Upper lobe of left lung (tissue), 6 donors: ENCODE data around the gene RASGEF1B. TPM values are rescaled to one million over a fixed set of nuclear protein-coding genes. Genes with fewer than 3 reads are reported as not detected.

Source experiments
- ATAC-seq, 2 donors: fragments of 200-7000 bp; cut with Tn5 transposase; one replicate each; pipeline ENCODE4 v1.9.1; 2022; ENCODE audit warnings: mild to moderate bottlenecking in 2 of 2, moderate library complexity in 2 of 2; ENCODE audit not compliant: low FRiP score in 2 of 2
- DNase-seq, 2 donors: peaks; one replicate each; pipeline ENCODE4 v3.0.0-alpha.2; 2019 to 2020
- H3K27ac ChIP-seq, 4 donors: fragments of 200-600 bp; sonication (generic); one replicate each; pipeline ENCODE4 v1.5.1; 2016 to 2019
- H3K27me3 ChIP-seq, 4 donors: fragments of 200-600 bp; sonication (generic); one replicate each; pipeline ENCODE4 v1.5.1; 2017 to 2019
- H3K36me3 ChIP-seq, 4 donors: fragments of 200-600 bp; sonication (generic); one replicate each; pipeline ENCODE4 v1.5.1; 2016 to 2019
- H3K4me1 ChIP-seq, 4 donors: fragments of 200-600 bp; sonication (generic); one replicate each; pipeline ENCODE4 v1.5.1; 2018 to 2019
- H3K4me3 ChIP-seq, 4 donors: fragments of 200-600 bp; sonication (generic); one replicate each; pipeline ENCODE4 v1.5.1; 2017 to 2019; ENCODE audit warnings: mild to moderate bottlenecking in 2 of 4, moderate library complexity in 1 of 4
- H3K9me3 ChIP-seq, 4 donors: fragments of 200-600 bp; sonication (generic); one replicate each; pipeline ENCODE4 v1.5.1; 2018 to 2019
- EP300 ChIP-seq, 4 donors: sonication (generic); formaldehyde crosslinking; IDR thresholded peaks; one replicate each; pipeline ENCODE4 v1.5.1; 2017; ENCODE audit warnings: antibody characterized with exemption in 4 of 4, control low read depth in 2 of 4
- POLR2A ChIP-seq, 4 donors: fragments of 450-650 bp; IDR thresholded peaks; one replicate each; pipeline ENCODE4 v1.5.1; 2016 to 2017; ENCODE audit warnings: antibody characterized with exemption in 4 of 4, mild to moderate bottlenecking in 2 of 4
- POLR2AphosphoS5 ChIP-seq, 2 donors: sonication (generic); formaldehyde crosslinking; IDR thresholded peaks; one replicate each; pipeline ENCODE4 v1.5.1; 2017; ENCODE audit warnings: antibody characterized with exemption in 2 of 2
- WGBS, 2 donors: methylation state at CpG; one replicate each; pipeline ENCODE4 v1.1.5; 2017 to 2018; 5-methylcytosine and 5-hydroxymethylcytosine counted together
- total RNA-seq, 6 donors: library from RNA; depleted of rRNA in 4 of 6; stranded (reverse); fragments of >200 nt in 4 of 6; gene quantifications; one replicate each; pipeline versions ENCODE4 v1.1.0 to v1.2.1, GENCODE V29; 2016 to 2021
- TF ChIP-seq, protein P1 (sequence below), 6 experiments: fragments of 450-650 bp in 4 of 6; fragments of 200-600 bp in 2 of 6; sonication (generic) in 2 of 6; IDR thresholded peaks; one replicate each; pipeline ENCODE4 v1.5.1; 2016 to 2019; ENCODE audit warnings: antibody characterized with exemption in 6 of 6
- donor health status: DM: no; HTN: no; CAD: no; lungs with moderate emphysema.
- donor health status: DM: no; HTN: yes; CAD: no; lungs with severe emphysema.

RASGEF1B gene
- total RNA-seq, 6 donors from 2014 or later: 45.7 to 81.2 (median 71.4) TPM

GRCh38 chr4:81505004-81505598, 33.4 kb upstream of the RASGEF1B start:
- TF ChIP-seq, protein P1, sequence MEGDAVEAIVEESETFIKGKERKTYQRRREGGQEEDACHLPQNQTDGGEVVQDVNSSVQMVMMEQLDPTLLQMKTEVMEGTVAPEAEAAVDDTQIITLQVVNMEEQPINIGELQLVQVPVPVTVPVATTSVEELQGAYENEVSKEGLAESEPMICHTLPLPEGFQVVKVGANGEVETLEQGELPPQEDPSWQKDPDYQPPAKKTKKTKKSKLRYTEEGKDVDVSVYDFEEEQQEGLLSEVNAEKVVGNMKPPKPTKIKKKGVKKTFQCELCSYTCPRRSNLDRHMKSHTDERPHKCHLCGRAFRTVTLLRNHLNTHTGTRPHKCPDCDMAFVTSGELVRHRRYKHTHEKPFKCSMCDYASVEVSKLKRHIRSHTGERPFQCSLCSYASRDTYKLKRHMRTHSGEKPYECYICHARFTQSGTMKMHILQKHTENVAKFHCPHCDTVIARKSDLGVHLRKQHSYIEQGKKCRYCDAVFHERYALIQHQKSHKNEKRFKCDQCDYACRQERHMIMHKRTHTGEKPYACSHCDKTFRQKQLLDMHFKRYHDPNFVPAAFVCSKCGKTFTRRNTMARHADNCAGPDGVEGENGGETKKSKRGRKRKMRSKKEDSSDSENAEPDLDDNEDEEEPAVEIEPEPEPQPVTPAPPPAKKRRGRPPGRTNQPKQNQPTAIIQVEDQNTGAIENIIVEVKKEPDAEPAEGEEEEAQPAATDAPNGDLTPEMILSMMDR (IDR thresholded peaks at IDR 0.05): no peak
- TF ChIP-seq POLR2A (IDR thresholded peaks at IDR 0.05) (peak in 1 of 4 donors; percentile 77), EP300 (IDR thresholded peaks at IDR 0.05) (peak; percentile 4 to 87 (median 54)), POLR2AphosphoS5 (IDR thresholded peaks at IDR 0.05) (peak; percentile 71 to 85)
- peak overlapping the region; percentile 78 to 89 (median 83) for H3K27ac ChIP-seq
- H3K4me1 ChIP-seq: peaks cover 40 to 53% (median 43%) of the 10 kb centered on the region in 4 donors
- no peaks in the 10 kb centered on the region for H3K27me3 ChIP-seq
- DNase-seq (peak in 1 of 2 donors; percentile 83), ATAC-seq (peak; percentile 74 to 83)
- WGBS, 2 donors: 24 to 27% methylated on average over 8 of the region's 8 CpGs
- H3K9me3 ChIP-seq: no peaks in the 10 kb centered on the region
- no peaks in the 10 kb centered on the region for H3K36me3 ChIP-seq
- no peak overlapping the region for H3K4me3 ChIP-seq

DNA sequence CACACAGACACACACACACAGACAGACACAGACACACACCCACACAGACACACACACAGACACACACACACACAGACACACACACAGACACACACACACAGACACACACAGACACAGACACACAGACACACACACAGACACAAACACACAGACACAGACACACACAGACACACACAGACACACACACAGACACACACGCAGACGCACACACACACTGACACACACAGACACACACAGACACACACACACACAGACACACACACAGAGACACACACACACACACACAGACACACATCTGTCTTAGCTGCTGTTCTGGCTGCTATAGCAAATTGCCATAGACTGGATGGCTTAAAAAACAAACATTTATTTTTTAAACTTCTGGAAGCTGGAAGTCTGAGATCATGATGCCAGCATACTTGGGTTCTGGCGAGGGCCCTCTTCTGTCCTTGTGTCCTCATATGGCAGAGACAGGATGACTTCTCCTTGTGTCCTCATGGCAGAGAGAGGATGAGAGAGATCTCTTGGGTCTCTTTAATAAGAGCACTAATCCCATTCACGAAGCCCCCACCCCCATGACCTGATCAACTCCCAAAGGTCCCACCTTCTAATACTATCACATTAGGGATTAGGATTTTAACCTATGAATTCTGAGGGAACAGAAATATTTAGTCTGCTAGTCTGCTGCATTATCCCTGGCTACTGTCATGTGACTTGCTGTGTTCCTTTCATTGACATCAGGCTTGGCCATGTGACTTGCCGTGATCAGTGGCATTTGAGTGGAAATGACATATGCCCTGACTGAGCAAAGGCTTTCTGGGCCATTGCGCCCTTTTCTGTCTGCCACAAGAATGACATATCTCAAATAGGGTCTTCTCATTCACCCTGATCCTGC, 32.7 kb upstream of the RASGEF1B start:
- Histone ChIP-seq H3K36me3 (no peaks in the 10 kb centered on the region), H3K4me1 (peaks cover 37 to 45% (median 42%) of the 10 kb centered on the region in 4 donors), H3K27ac (peak overlapping the region; percentile 78 to 89 (median 83)), H3K27me3 (no peaks in the 10 kb centered on the region), H3K4me3 (no peak overlapping the region), H3K9me3 (no peaks in the 10 kb centered on the region)
- TF ChIP-seq POLR2AphosphoS5 (IDR thresholded peaks at IDR 0.05) (peak in 1 of 2 donors; percentile 4), EP300 (IDR thresholded peaks at IDR 0.05) (peak in 1 of 4 donors; percentile 16), POLR2A (IDR thresholded peaks at IDR 0.05) (no peak)
- TF ChIP-seq, protein P1 (IDR thresholded peaks at IDR 0.05): no peak
- DNase-seq (peak in 1 of 2 donors; percentile 59), ATAC-seq (peak; percentile 35 to 63)
- WGBS, 2 donors: 72 to 80% methylated on average over 6 of the region's 6 CpGs

DNA sequence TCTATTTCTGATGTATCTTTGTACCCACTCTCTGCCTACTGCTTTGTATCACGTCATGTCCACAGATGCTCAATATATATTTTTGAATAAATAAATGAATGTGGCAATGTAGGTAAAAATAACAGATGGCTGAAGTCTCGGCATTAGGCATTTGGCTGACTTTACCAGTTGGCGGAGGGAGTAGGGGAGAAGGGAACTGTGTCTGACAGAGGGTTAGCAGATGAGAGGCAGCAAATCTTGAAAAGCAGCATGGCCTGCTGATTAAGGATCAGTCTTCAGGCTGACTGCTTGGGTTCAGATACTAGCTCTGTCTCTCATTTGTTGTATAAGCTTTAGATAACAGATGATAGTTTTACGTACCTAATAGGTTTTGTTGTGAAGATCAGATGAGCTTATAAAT, 31.9 kb upstream of the RASGEF1B start:
- Histone ChIP-seq H3K36me3 (no peaks in the 10 kb centered on the region), H3K9me3 (no peaks in the 10 kb centered on the region), H3K4me3 (no peak overlapping the region), H3K27me3 (no peaks in the 10 kb centered on the region), H3K4me1 (peaks cover 30 to 39% (median 37%) of the 10 kb centered on the region in 4 donors), H3K27ac (peak overlapping the region; percentile 78 to 89 (median 83))
- TF ChIP-seq EP300 (IDR thresholded peaks at IDR 0.05) (no peak), POLR2AphosphoS5 (IDR thresholded peaks at IDR 0.05) (no peak), POLR2A (IDR thresholded peaks at IDR 0.05) (no peak)
- TF ChIP-seq, protein P1 (IDR thresholded peaks at IDR 0.05): no peak
- ATAC-seq (no peak), DNase-seq (no peak)
- WGBS, 2 donors: 80 to 84% methylated on average over 4 of the region's 4 CpGs

DNA sequence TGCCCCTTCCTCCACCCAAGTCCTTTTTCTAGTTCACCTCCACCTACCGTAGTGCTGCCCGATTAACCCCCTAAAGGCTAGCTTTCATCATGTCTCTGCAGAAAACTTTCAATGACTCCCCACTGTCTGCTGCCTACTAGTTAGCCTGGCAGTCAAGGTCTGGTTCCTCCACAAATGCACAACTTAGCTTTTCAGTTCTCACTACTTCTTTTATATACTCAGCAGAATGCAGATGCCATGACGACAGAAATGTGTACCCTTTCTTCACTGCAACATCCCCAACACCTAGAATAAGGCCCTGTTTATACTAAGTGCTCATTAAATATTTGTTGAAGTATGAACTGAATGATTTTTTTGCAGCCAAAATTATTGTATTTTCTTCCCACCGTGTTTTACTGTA, 30.9 kb upstream of the RASGEF1B start:
- Histone ChIP-seq H3K4me1 (peaks cover 20 to 33% (median 28%) of the 10 kb centered on the region in 4 donors), H3K27me3 (no peaks in the 10 kb centered on the region), H3K36me3 (no peaks in the 10 kb centered on the region), H3K27ac (no peak overlapping the region), H3K4me3 (no peak overlapping the region), H3K9me3 (no peaks in the 10 kb centered on the region)
- no peak for DNase-seq
- WGBS, 2 donors: 82 to 84% methylated on average over 4 of the region's 4 CpGs
- ATAC-seq: no peak
- TF ChIP-seq, protein P1 (IDR thresholded peaks at IDR 0.05): no peak
- TF ChIP-seq POLR2A (IDR thresholded peaks at IDR 0.05): no peak
- no peak for TF ChIP-seq POLR2AphosphoS5 (IDR thresholded peaks at IDR 0.05)
- TF ChIP-seq EP300 (IDR thresholded peaks at IDR 0.05): no peak
